ENCODE data around the gene NOL8.

GRCh38 chr9:92292338-92293074 is 32.6 kb downstream of the NOL8 start:
- TF ChIP-seq POLR2AphosphoS5 (IDR thresholded peaks at IDR 0.05; ENCODE audit: insufficient read depth in 1 of 2, low read depth in 1 of 2) (no peak), CTCF (IDR thresholded peaks at IDR 0.05) (no peak)
